Activated naive CD8-positive, alpha-beta T cell (primary cell): Measurements from ENCODE around the gene GPR6.

Experiments used
- H3K27ac Mint-ChIP-seq: one replicate; pipeline ENCODE4 v1.8.0; 2021; ENCODE audit warnings: mixed read lengths
- H3K27me3 Mint-ChIP-seq: one replicate; pipeline ENCODE4 v1.8.0; 2021; ENCODE audit warnings: mixed read lengths
- H3K36me3 Mint-ChIP-seq: one replicate; pipeline ENCODE4 v1.8.0; 2021; ENCODE audit warnings: mixed read lengths
- H3K4me1 Mint-ChIP-seq: one replicate; pipeline ENCODE4 v1.8.0; 2021; ENCODE audit warnings: low read depth, mixed read lengths
- H3K4me3 Mint-ChIP-seq: one replicate; pipeline ENCODE4 v1.8.0; 2021; ENCODE audit warnings: mild to moderate bottlenecking, mixed read lengths
- H3K9me3 Mint-ChIP-seq: one replicate; pipeline ENCODE4 v1.8.0; 2021; ENCODE audit warnings: low read depth, mixed read lengths

Gene GPR6

GRCh38 chr6:109977791-109978173 lies 329 bp upstream of the GPR6 start:
- no peak overlapping the region for H3K27ac Mint-ChIP-seq
- no peaks in the 10 kb centered on the region for H3K9me3 Mint-ChIP-seq
- H3K36me3 Mint-ChIP-seq: no peaks in the 10 kb centered on the region
- H3K4me1 Mint-ChIP-seq: peaks cover 2% of the 10 kb centered on the region
- H3K4me3 Mint-ChIP-seq: no peak overlapping the region
- H3K27me3 Mint-ChIP-seq: peaks cover 45% of the 10 kb centered on the region

GRCh38 chr6:109979033-109979921 lies 1.2 kb downstream of the GPR6 start:
- no peak overlapping the region for H3K4me3 Mint-ChIP-seq
- H3K9me3 Mint-ChIP-seq: no peaks in the 10 kb centered on the region
- H3K27ac Mint-ChIP-seq: no peak overlapping the region
- peaks cover 47% of the 10 kb centered on the region for H3K27me3 Mint-ChIP-seq
- peaks cover 2% of the 10 kb centered on the region for H3K4me1 Mint-ChIP-seq
- H3K36me3 Mint-ChIP-seq: no peaks in the 10 kb centered on the region

- Mint-ChIP-seq H3K36me3 (no peaks in the 10 kb centered on the region), H3K27ac (no peak overlapping the region), H3K9me3 (peaks cover 3% of the 10 kb centered on the region), H3K27me3 (peaks cover 34% of the 10 kb centered on the region), H3K4me3 (no peak overlapping the region), H3K4me1 (no peaks in the 10 kb centered on the region)
Observed at GRCh38 chr6:109984410-109984809, 6.3 kb downstream of the GPR6 start.

GRCh38 chr6:109987196-109987595 lies 9.1 kb downstream of the GPR6 start:
- no peak overlapping the region for H3K4me3 Mint-ChIP-seq
- no peak overlapping the region for H3K27ac Mint-ChIP-seq
- H3K4me1 Mint-ChIP-seq: no peaks in the 10 kb centered on the region
- H3K27me3 Mint-ChIP-seq: peaks cover 13% of the 10 kb centered on the region
- peaks cover 3% of the 10 kb centered on the region for H3K9me3 Mint-ChIP-seq
- no peaks in the 10 kb centered on the region for H3K36me3 Mint-ChIP-seq

- H3K4me1 Mint-ChIP-seq: no peaks in the 10 kb centered on the region
- H3K4me3 Mint-ChIP-seq: no peak overlapping the region
- H3K36me3 Mint-ChIP-seq: no peaks in the 10 kb centered on the region
- peaks cover 4% of the 10 kb centered on the region for H3K27me3 Mint-ChIP-seq
- peaks cover 8% of the 10 kb centered on the region for H3K9me3 Mint-ChIP-seq
- H3K27ac Mint-ChIP-seq: no peak overlapping the region
Observed at GRCh38 chr6:109991201-109992101, 13.3 kb downstream of the GPR6 start.

- peaks cover 5% of the 10 kb centered on the region for H3K9me3 Mint-ChIP-seq
- H3K4me3 Mint-ChIP-seq: no peak overlapping the region
- no peak overlapping the region for H3K27ac Mint-ChIP-seq
- H3K36me3 Mint-ChIP-seq: no peaks in the 10 kb centered on the region
- H3K27me3 Mint-ChIP-seq: peaks cover 16% of the 10 kb centered on the region
- no peaks in the 10 kb centered on the region for H3K4me1 Mint-ChIP-seq
Observed at GRCh38 chr6:109998159-109998785, 20.2 kb downstream of the GPR6 start.

- Mint-ChIP-seq H3K4me1 (no peaks in the 10 kb centered on the region), H3K4me3 (no peak overlapping the region), H3K36me3 (no peaks in the 10 kb centered on the region), H3K9me3 (peaks cover 5% of the 10 kb centered on the region), H3K27me3 (peaks cover 21% of the 10 kb centered on the region), H3K27ac (no peak overlapping the region)
Observed at GRCh38 chr6:109999740-110000139, 21.6 kb downstream of the GPR6 start.

GRCh38 chr6:110002676-110003075 lies 24.6 kb downstream of the GPR6 start:
- Mint-ChIP-seq H3K4me1 (no peaks in the 10 kb centered on the region), H3K27me3 (peaks cover 23% of the 10 kb centered on the region), H3K36me3 (no peaks in the 10 kb centered on the region), H3K27ac (no peak overlapping the region), H3K4me3 (no peak overlapping the region), H3K9me3 (peaks cover 5% of the 10 kb centered on the region)

- Mint-ChIP-seq H3K4me3 (no peak overlapping the region), H3K4me1 (peaks cover 8% of the 10 kb centered on the region), H3K27ac (no peak overlapping the region), H3K9me3 (no peaks in the 10 kb centered on the region), H3K27me3 (peaks cover 4% of the 10 kb centered on the region), H3K36me3 (no peaks in the 10 kb centered on the region)
Observed at GRCh38 chr6:110013386-110013785, 35.3 kb downstream of the GPR6 start.

GRCh38 chr6:110015206-110015605 lies 37.1 kb downstream of the GPR6 start:
- H3K4me3 Mint-ChIP-seq: no peak overlapping the region
- H3K27ac Mint-ChIP-seq: no peak overlapping the region
- H3K27me3 Mint-ChIP-seq: peaks cover 4% of the 10 kb centered on the region
- H3K9me3 Mint-ChIP-seq: no peaks in the 10 kb centered on the region
- H3K36me3 Mint-ChIP-seq: peaks cover 3% of the 10 kb centered on the region
- H3K4me1 Mint-ChIP-seq: peaks cover 16% of the 10 kb centered on the region

GRCh38 chr6:110017306-110017705 lies 39.2 kb downstream of the GPR6 start:
- Mint-ChIP-seq H3K4me3 (no peak overlapping the region), H3K9me3 (no peaks in the 10 kb centered on the region), H3K36me3 (peaks cover 3% of the 10 kb centered on the region), H3K27ac (no peak overlapping the region), H3K27me3 (peaks cover 2% of the 10 kb centered on the region), H3K4me1 (peaks cover 30% of the 10 kb centered on the region)

- peaks cover 2% of the 10 kb centered on the region for H3K27me3 Mint-ChIP-seq
- H3K27ac Mint-ChIP-seq: no peak overlapping the region
- H3K4me3 Mint-ChIP-seq: no peak overlapping the region
- peaks cover 30% of the 10 kb centered on the region for H3K4me1 Mint-ChIP-seq
- no peaks in the 10 kb centered on the region for H3K9me3 Mint-ChIP-seq
- H3K36me3 Mint-ChIP-seq: peaks cover 3% of the 10 kb centered on the region
Observed at GRCh38 chr6:110017946-110018345, 39.8 kb downstream of the GPR6 start.

- Mint-ChIP-seq H3K27ac (no peak overlapping the region), H3K4me3 (no peak overlapping the region), H3K27me3 (peaks cover 2% of the 10 kb centered on the region), H3K36me3 (peaks cover 3% of the 10 kb centered on the region), H3K4me1 (peaks cover 29% of the 10 kb centered on the region), H3K9me3 (no peaks in the 10 kb centered on the region)
Observed at GRCh38 chr6:110018486-110018885, 40.4 kb downstream of the GPR6 start.

GRCh38 chr6:110020888-110021287 lies 42.8 kb downstream of the GPR6 start:
- peaks cover 2% of the 10 kb centered on the region for H3K27me3 Mint-ChIP-seq
- H3K27ac Mint-ChIP-seq: peak overlapping the region; percentile 58
- H3K4me3 Mint-ChIP-seq: peak overlapping the region; percentile 44
- H3K9me3 Mint-ChIP-seq: no peaks in the 10 kb centered on the region
- peaks cover 22% of the 10 kb centered on the region for H3K4me1 Mint-ChIP-seq
- H3K36me3 Mint-ChIP-seq: peaks cover 6% of the 10 kb centered on the region

- H3K36me3 Mint-ChIP-seq: peaks cover 7% of the 10 kb centered on the region
- no peak overlapping the region for H3K27ac Mint-ChIP-seq
- H3K9me3 Mint-ChIP-seq: no peaks in the 10 kb centered on the region
- H3K4me1 Mint-ChIP-seq: no peaks in the 10 kb centered on the region
- no peak overlapping the region for H3K4me3 Mint-ChIP-seq
- no peaks in the 10 kb centered on the region for H3K27me3 Mint-ChIP-seq
Observed at GRCh38 chr6:110029144-110029543, 51.0 kb downstream of the GPR6 start.
